Breast epithelium (tissue), 4 donors: ENCODE data around the gene HSPD1. TPM values are rescaled to one million over a fixed set of nuclear protein-coding genes. Genes with fewer than 3 reads are reported as not detected.

Source experiments
- DNase-seq, 2 donors: peaks; one replicate each; pipeline ENCODE4 v3.0.0-alpha.2; 2019; ENCODE audit warnings: low spot score in 2 of 2
- H3K27ac ChIP-seq, 2 donors: fragments of 200-600 bp; sonication (generic) in 1 of 2; one replicate each; pipeline ENCODE4 v1.5.1; 2016 to 2019; ENCODE audit warnings: mild to moderate bottlenecking in 1 of 2
- H3K27me3 ChIP-seq, 2 donors: fragments of 200-600 bp; sonication (generic) in 1 of 2; one replicate each; pipeline versions ENCODE4 v1.5.1 to v1.6.0; 2017 to 2019; ENCODE audit warnings: control low read depth in 1 of 2, mild to moderate bottlenecking in 1 of 2
- H3K36me3 ChIP-seq: fragments of 200-600 bp; one replicate; pipeline ENCODE4 v1.5.1; 2019
- H3K4me1 ChIP-seq, 2 donors: fragments of 200-600 bp; sonication (generic); one replicate each; pipeline ENCODE4 v1.5.1; 2016 to 2019; ENCODE audit warnings: control low read depth in 1 of 2
- H3K4me3 ChIP-seq, 3 donors: fragments of 200-600 bp; sonication (generic); 1 replicate in 2 of 3; 2 replicates in 1 of 3; pipeline ENCODE4 v1.5.1; 2016 to 2019; ENCODE audit warnings: mild to moderate bottlenecking in 3 of 3, moderate library complexity in 2 of 3
- H3K9me3 ChIP-seq, 2 donors: fragments of 200-600 bp; sonication (generic) in 1 of 2; one replicate each; pipeline ENCODE4 v1.5.1; 2016 to 2019; ENCODE audit warnings: control low read depth in 1 of 2
- CTCF ChIP-seq, 3 donors: fragments of 450-650 bp; IDR thresholded peaks; one replicate each; pipeline ENCODE4 v1.5.1; 2016 to 2017; ENCODE audit warnings: antibody characterized with exemption in 3 of 3, mild to moderate bottlenecking in 3 of 3, moderate library complexity in 3 of 3
- POLR2A ChIP-seq: fragments of 450-650 bp; IDR thresholded peaks from one replicate; pipeline ENCODE4 v1.6.1; 2016; ENCODE audit warnings: antibody characterized with exemption, mild to moderate bottlenecking, moderate library complexity
- POLR2AphosphoS5 ChIP-seq, 3 donors: sonication (generic); formaldehyde crosslinking; IDR thresholded peaks; one replicate each; pipeline ENCODE4 v1.6.1; 2017; ENCODE audit warnings: antibody characterized with exemption in 3 of 3
- intact Hi-C: fragments of 100-400 bp; cut with DNase I; formaldehyde crosslinking; loops from one replicate; pipeline ENCODE4 v1.15.1; 2023; ENCODE audit warnings: low total_unique reads
- total RNA-seq, 3 donors: library from RNA; depleted of rRNA; stranded (reverse); fragments of >200 nt; gene quantifications; one replicate each; pipeline ENCODE4 v1.1.0, GENCODE V29; 2016

HSPD1 gene
- total RNA-seq, 3 donors from 2014 or later: 108 to 227 (median 205) TPM

GRCh38 chr2:197514754-197515153 lies 15.1 kb upstream of the HSPD1 start:
- TF ChIP-seq POLR2AphosphoS5 (IDR thresholded peaks at IDR 0.05): no peak
- TF ChIP-seq CTCF (IDR thresholded peaks at IDR 0.05): no peak
- no peak for TF ChIP-seq POLR2A
- H3K9me3 ChIP-seq: no peaks in the 10 kb centered on the region
- peak overlapping the region in 2 of 3 donors; percentile 93 to 94 for H3K4me3 ChIP-seq
- no peaks in the 10 kb centered on the region for H3K27me3 ChIP-seq
- peak overlapping the region; percentile 96 to 97 for H3K27ac ChIP-seq
- H3K36me3 ChIP-seq: no peaks in the 10 kb centered on the region
- H3K4me1 ChIP-seq: peaks cover 0 to 8% of the 10 kb centered on the region in 2 donors
- DNase-seq: no peak
- intact Hi-C loops: loop anchor here (5.0 kb wide), 1 partner anchor 1267 kb away; no protein-coding TSS in a partner anchor

DNA sequence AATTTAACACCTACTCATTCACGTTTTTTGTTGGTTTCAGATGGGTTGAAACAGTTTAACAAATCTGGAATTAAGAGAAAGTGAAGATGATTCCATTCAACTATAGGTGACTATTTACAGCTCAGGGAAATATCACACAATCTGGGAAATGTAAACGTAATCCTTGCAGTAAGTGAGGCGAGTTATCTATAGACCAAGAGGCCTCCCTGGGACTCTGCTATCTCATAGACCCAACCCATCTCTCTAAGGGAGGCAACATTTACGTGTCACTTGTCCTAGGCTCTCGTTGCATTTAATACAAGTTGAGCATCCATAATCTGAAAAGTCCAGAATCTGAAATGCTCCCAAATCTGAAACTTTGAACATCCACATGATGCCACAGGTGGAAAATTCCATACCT lies 14.3 kb upstream of the HSPD1 start:
- Histone ChIP-seq H3K4me3 (no peak overlapping the region), H3K27ac (no peak overlapping the region)

DNA sequence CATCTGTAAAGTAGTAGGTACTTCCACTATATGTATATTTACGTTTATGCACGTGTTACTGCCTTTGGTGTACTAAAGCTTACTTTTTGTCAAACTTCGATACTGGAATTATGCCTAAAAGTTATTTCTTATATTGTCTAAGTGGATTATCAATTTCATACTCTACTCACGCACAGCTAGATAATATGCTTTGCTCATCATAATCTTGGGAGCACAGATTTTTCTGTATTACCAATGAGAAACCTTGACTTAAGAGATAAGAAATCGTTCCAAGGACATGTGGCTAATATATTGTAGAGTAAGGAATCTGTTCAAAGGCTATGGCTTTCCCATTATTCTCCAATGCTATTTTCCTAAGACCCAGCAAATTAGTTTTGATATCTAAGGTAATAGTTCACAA lies 7.0 kb upstream of the HSPD1 start:
- TF ChIP-seq POLR2AphosphoS5 (IDR thresholded peaks at IDR 0.05) (no peak), POLR2A (no peak), CTCF (IDR thresholded peaks at IDR 0.05) (no peak)
- peaks cover 0 to 9% of the 10 kb centered on the region in 2 donors for H3K4me1 ChIP-seq
- H3K27me3 ChIP-seq: no peaks in the 10 kb centered on the region
- no peaks in the 10 kb centered on the region for H3K36me3 ChIP-seq
- intact Hi-C loops: no loop called here
- no peaks in the 10 kb centered on the region for H3K9me3 ChIP-seq
- no peak overlapping the region for H3K27ac ChIP-seq
- H3K4me3 ChIP-seq: no peak overlapping the region
- DNase-seq: no peak

More for the DNA sequence above, 14.3 kb upstream of the HSPD1 start:
- no peak for TF ChIP-seq CTCF (IDR thresholded peaks at IDR 0.05)
- TF ChIP-seq POLR2AphosphoS5 (IDR thresholded peaks at IDR 0.05): no peak
- no peak for TF ChIP-seq POLR2A
- intact Hi-C loops: loop anchor here (5.0 kb wide), 1 partner anchor 1267 kb away; no protein-coding TSS in a partner anchor
- Histone ChIP-seq H3K4me1 (peaks cover 0 to 8% of the 10 kb centered on the region in 2 donors), H3K27me3 (no peaks in the 10 kb centered on the region), H3K9me3 (no peaks in the 10 kb centered on the region), H3K36me3 (no peaks in the 10 kb centered on the region)
- no peak for DNase-seq

- no peaks in the 10 kb centered on the region for H3K9me3 ChIP-seq
- H3K36me3 ChIP-seq: no peaks in the 10 kb centered on the region
- intact Hi-C loops: no loop called here
- H3K4me1 ChIP-seq: peaks cover 0 to 13% of the 10 kb centered on the region in 2 donors
- no peak overlapping the region for H3K27ac ChIP-seq
- no peak for DNase-seq
- TF ChIP-seq POLR2AphosphoS5 (IDR thresholded peaks at IDR 0.05) (no peak), CTCF (IDR thresholded peaks at IDR 0.05) (no peak), POLR2A (no peak)
- no peaks in the 10 kb centered on the region for H3K27me3 ChIP-seq
- H3K4me3 ChIP-seq: no peak overlapping the region
Observed at GRCh38 chr2:197504512-197504911, 4.9 kb upstream of the HSPD1 start.

GRCh38 chr2:197504000-197504399 lies 4.4 kb upstream of the HSPD1 start:
- Histone ChIP-seq H3K27me3 (no peaks in the 10 kb centered on the region), H3K9me3 (no peaks in the 10 kb centered on the region), H3K27ac (no peak overlapping the region), H3K4me1 (peaks cover 0 to 13% of the 10 kb centered on the region in 2 donors), H3K4me3 (no peak overlapping the region), H3K36me3 (no peaks in the 10 kb centered on the region)
- TF ChIP-seq CTCF (IDR thresholded peaks at IDR 0.05) (no peak), POLR2AphosphoS5 (IDR thresholded peaks at IDR 0.05) (no peak), POLR2A (no peak)
- no peak for DNase-seq
- intact Hi-C loops: no loop called here
